DOHH2 (cell line): ENCODE data around the gene DGAT2.

Experiments
- EZH2phosphoT487 ChIP-seq: fragments of 200-600 bp; sonication (generic); IDR thresholded peaks from 2 replicates; pipeline ENCODE4 v1.6.1; 2017; ENCODE audit warnings: borderline replicate concordance, mild to moderate bottlenecking, antibody characterized with exemption, low read length, moderate library complexity, mixed read lengths
- TF ChIP-seq, protein P1 (sequence below): fragments of 200-600 bp; sonication (generic); IDR thresholded peaks from one replicate; pipeline ENCODE4 v1.5.1; 2014; ENCODE audit warnings: antibody characterized with exemption, mild to moderate bottlenecking, low read depth, low read length; ENCODE audit not compliant: poor library complexity, severe bottlenecking

DNA sequence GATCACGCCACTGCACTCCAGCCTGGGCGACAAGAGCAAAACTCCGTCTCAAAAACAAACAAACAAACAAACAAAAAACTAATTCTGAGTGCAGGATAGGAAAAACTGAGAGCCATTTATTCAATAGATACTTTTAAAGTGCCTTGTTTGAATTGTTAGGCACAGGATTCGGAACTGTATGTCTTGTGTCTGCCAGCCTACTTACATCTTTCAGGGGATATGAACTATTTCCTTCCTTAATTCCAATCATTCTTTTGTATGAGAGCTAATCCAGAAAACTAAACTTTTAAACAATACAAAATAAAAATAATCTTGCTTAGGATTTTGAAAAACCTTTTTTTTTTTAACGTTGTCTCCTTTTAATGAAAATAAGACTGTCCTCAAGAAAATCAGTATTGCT is 59.0 kb downstream of the DGAT2 start:
- no peak for TF ChIP-seq EZH2phosphoT487
- TF ChIP-seq, protein P1, sequence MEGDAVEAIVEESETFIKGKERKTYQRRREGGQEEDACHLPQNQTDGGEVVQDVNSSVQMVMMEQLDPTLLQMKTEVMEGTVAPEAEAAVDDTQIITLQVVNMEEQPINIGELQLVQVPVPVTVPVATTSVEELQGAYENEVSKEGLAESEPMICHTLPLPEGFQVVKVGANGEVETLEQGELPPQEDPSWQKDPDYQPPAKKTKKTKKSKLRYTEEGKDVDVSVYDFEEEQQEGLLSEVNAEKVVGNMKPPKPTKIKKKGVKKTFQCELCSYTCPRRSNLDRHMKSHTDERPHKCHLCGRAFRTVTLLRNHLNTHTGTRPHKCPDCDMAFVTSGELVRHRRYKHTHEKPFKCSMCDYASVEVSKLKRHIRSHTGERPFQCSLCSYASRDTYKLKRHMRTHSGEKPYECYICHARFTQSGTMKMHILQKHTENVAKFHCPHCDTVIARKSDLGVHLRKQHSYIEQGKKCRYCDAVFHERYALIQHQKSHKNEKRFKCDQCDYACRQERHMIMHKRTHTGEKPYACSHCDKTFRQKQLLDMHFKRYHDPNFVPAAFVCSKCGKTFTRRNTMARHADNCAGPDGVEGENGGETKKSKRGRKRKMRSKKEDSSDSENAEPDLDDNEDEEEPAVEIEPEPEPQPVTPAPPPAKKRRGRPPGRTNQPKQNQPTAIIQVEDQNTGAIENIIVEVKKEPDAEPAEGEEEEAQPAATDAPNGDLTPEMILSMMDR = no peak
